PC-9 (cell line): ENCODE measurements around the gene FRAT2.

Experiments used
- CTCF ChIP-seq: fragments of 200-600 bp; sonication (generic); conservative IDR thresholded peaks from 2 replicates; pipeline ENCODE4 v1.6.1; 2017; ENCODE audit warnings: mixed run types, antibody characterized with exemption, mild to moderate bottlenecking, moderate library complexity
- EZH2 ChIP-seq: fragments of 200-600 bp; sonication (generic); IDR thresholded peaks from 2 replicates; pipeline ENCODE4 v1.8.0; 2017; ENCODE audit warnings: antibody characterized with exemption, low read depth

- TF ChIP-seq CTCF = no peak
- TF ChIP-seq EZH2 = no peak
These were observed 21.9 kb upstream of the FRAT2 start for GRCh38 chr10:97356318-97356914.
